ENCODE data around the gene BARX1.
"Not testable (repeated sequence)": the region's sequence is repeated elsewhere in the genome, so short reads cannot be mapped to it uniquely, and the experiment has no call there.

Gene BARX1, protein sequence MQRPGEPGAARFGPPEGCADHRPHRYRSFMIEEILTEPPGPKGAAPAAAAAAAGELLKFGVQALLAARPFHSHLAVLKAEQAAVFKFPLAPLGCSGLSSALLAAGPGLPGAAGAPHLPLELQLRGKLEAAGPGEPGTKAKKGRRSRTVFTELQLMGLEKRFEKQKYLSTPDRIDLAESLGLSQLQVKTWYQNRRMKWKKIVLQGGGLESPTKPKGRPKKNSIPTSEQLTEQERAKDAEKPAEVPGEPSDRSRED

DNA sequence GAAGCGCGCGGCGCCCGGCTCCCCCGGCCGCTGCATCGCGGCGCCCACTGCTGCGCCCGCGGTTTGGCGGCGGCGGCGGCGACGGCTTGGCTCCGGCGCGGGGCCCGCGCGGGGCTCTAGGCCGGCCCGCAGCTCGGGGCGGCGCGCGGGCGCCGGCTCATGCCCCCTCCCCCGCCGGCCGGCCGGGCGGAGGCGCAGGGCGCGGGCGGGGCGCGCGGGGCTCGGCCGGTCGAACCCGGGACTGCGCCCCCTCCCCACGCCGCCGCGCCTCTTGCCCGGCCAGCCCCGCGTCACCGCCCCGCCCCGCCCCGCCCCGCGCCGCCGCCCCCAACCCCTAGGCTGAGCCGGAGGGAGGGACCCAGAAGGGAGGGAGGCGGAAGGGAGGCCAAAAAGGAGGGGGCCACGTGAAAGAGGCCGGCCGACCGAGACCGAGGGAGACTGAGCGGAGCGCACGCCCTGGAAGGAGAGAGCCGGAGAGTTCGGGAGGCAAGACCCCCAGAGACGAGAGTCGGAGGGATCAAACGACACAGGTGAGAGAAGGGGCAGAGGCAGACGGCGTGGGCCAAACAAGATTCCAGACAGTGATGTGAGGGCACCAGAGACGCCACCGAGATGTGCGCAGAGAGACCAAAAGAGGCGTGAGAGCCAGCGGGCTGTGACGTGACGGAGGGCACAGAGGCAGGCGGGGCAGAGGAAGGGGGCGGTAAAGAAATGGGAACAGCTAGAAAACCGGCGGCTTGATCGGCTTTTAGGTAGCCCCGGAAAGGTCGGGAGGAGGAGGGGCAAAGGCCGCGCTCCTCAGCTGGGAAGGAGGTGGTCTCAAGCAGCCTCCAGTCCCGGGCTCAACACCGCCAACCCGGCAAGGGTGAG, at the start of gene BARX1:
BARX1 (minus strand) TSS at position 245 of the 870 bp plus-strand sequence; CDS start at position 36, 209 bp downstream.
- DNase-seq (ENCODE audit: low spot score) = no peak

DNA sequence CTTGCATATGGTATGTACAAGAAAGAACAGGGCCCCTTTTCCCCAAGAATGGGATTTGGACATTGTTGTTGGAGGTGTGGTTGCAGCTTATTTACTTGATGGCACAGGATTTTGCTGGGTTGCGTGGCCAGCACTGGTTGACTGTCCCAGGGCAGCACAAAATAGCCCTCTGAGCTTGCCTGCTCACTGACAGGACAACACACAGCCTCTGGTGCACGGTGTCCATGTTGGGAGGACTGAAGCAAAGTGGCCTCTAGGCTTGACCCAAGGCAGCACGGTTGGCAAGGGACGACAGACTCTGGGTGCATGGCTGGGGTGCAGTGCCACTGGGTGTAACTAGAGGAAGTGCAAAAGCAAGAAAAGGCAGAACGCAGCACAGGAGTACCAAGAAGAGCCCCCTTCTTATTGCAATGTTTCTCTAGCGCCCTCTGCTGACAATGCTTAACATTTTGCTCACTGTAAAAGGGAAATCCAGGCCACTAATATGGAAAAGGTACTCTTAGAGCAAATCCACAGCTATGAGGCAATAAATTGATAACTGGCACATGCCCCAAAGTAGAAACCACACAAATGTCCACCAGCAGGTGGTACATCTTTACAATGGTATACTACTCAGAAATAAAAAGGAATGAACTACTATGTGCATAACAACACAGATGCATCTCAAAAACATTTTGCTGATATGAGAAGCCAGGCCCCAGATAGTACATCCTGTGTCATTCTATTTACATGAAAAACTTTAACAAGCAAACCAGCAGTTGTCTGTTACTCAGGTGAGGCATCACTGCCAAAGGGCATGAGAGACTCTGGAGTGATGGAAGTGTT, 47.4 kb upstream of the BARX1 start:
- peak; percentile 65 for DNase-seq (ENCODE audit: low spot score)

DNA sequence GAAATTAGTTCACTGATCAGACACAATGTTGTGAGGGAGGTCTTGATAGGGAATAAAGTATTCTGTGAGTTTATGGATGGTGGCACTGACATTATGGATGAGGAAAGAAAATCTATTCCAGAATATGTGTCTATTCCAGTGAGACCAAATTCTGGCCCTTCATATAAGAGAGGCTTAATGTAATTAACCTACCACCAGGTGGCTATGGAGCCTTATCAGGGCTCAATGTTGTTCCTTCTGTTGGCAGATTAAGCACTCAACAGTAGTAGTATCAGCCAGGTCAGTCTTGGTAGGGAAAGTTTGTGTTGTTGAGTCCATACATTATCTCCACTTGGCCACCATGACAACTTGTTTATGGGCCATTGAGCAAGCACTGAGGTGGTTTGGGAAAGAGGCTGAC, 41.7 kb upstream of the BARX1 start:
- DNase-seq (ENCODE audit: low spot score) = peak; percentile 12

DNA sequence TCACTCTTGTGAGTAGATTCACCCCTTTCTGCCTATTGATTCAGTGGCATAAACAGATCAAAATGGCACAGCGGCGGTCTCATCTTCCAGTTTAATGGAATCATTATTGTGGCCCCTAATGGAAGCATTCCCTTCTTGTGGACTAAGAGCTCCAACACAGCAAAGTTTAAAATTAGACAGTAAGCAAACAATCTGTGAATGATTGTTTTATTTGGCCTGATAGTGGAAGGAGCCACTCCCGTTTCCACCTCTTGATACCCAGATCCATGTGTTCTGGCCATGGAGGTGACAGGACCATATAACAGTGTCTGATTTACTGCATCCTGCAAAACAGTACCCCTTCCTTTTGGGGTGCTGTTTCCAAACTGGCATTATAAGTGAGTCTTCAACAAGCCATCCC, 41.2 kb upstream of the BARX1 start:
- no peak for DNase-seq (ENCODE audit: low spot score)

DNA sequence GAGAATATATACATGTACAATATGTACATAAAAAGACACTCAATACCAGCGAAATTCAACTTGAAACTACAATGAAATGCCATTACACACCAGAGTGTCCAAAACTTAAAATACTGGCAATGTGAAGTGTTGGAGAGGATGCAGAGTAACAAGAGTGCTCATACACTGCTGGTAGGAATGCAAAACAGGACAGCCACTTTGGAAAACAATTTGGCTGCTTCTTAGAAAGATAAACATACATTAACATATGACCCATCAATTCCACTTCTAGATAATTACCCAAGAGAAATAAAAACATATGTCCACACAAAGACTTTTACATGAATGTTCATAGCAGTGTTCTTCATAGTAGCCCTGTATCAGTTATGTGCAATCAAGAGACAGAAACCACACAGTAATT, 39.4 kb upstream of the BARX1 start:
- no peak for DNase-seq (ENCODE audit: low spot score)

DNA sequence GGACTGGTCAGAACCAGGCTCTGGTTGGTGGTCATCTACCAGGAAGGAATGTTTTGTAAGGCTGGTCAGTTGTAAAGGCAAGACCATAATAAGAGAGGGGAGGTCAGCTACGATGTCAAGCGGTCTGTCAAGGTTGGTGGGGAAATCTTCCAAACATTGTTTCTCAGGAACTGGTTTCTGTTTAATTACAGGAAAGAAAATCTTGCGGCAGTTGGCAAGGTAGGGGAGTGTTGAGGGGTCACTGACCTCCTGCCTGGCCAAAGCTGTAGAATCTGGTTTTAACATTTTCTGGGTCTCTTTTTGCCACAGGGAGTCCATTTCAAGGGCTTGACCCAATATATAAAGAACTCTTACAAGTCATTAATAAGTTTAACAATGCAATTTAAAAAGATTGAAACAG, 39.0 kb upstream of the BARX1 start:
- DNase-seq (ENCODE audit: low spot score) = no peak

DNA sequence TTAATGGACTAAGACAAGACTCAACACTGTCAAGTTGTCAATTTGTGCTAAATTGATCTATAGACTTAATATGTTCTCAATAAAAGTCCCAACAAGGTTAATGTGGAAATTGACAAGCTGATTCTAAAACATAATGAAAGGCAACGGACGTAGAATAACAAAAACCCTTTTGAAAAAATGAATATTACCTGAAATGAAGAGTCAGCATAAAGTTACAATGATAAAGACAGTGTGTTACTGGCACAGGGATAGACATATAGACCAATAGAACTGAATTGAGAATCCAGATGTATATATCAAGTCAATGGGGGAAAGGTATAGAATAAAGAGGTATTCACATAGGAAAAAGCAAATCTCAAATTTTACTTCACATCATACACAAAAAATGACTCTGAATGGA, 37.7 kb upstream of the BARX1 start:
- no peak for DNase-seq (ENCODE audit: low spot score)

DNA sequence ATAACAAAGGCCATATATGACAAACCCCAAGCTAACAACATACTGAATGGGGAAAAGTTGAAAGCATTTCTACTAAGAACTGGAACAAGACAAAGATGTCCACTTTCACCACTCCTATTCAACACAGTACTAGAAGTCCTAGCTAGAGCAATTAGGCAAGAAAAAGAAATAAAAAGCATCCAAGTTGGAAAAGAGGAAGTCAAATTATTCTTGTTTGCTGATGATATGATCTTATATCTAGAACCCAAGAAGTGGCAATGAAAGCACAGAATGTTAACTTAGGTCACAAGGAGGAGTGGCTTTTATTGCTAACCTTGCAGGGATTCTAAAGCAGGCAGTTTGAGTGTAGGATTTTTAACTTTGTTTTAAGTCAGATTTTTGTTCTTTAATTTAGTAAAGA, 35.3 kb upstream of the BARX1 start:
- DNase-seq (ENCODE audit: low spot score) = no peak

DNA sequence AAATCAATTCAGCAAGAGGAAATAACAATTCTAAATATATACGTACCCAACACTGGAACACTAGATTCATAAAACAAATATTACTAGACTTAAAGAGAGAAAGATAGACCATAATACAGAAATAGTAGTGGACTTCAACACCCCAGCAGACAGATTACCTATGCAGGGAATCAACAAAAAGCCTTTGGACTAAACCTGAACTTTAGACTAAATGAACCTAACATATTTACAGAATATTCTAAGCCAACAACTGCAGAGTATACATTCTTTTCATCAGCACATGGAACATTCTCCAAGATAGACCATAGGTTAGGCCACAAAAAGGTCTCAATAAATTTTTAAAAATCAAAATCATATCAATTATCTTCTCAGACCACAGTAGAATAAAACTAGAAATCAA, 32.9 kb upstream of the BARX1 start:
- no peak for DNase-seq (ENCODE audit: low spot score)

DNA sequence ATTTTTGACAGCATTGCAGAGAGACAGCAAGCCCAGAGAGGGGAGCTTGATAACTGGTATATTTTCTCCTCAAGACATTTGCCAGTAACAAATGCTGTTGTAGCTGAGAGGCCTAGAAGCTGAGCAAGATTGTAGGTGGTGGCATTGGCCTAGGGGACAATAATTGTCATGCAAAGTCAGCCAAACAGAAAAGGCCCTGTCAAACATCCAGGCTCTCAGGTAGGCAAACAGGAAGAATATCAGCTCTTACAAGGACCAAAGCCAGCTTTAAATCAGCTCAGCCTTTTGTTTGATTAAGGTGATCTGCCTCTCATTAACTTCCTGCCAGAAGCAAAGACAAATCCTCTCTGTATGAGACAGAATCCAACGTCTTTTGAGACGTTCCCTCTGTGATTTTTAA, 29.7 kb upstream of the BARX1 start:
- DNase-seq (ENCODE audit: low spot score) = no peak

DNA sequence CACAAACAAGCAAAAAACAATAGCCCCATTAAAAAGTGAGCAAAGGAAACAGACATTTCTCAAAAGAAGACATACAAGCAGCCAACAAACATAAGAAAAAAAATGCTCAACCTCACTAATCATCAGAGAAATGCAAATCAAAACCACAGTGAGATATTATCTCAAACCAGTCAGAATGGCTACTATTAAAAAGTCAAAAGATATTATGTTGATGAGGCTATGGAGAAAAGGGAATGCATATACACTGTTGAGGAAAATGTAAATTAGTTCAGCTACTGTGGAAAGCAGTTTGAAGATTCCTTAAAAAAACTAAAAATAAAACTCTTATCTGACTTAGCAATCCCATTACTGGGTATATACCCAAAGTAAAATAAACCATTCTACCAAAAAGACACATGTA, 28.7 kb upstream of the BARX1 start:
- no peak for DNase-seq (ENCODE audit: low spot score)

DNA sequence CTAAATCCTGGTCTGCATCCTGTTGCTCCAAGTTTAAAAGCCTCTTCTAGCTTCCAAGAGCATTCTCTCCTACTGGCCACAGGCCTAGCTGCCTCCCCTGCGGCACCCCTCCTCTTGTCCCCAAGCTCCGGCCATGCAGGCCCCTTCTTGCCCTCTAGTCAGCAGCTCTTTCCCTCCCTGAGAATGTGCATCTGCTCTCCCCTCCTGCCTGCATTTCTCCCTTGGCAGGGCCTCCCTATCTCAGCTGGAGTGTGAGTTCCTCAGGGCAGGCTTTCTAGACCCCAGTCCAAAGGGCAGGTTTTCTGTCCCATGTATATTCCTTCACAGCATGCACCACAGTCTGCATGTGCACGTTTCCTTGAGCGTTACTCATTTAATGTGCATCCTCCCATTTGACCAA, 24.6 kb upstream of the BARX1 start:
- no peak for DNase-seq (ENCODE audit: low spot score)

DNA sequence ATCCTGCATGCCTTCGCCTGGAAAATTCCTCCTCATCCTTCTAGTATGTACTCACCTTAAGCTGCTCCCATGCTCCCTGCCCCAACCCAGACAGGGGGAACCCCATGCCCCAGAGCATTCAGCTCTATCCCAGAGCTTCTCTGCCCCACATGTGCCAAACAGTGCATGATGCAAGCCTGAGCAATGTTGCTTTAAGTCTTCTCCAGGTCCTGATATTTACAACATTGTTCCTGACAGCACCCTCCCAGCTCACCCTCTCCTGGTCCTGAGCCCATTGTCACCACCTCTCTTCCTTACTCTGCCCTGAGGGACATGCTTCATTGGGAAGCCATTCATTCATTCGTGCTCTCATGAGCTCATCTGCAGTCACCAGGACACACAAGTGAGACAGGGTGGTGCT, 23.4 kb upstream of the BARX1 start:
- peak; percentile 30 for DNase-seq (ENCODE audit: low spot score)

DNA sequence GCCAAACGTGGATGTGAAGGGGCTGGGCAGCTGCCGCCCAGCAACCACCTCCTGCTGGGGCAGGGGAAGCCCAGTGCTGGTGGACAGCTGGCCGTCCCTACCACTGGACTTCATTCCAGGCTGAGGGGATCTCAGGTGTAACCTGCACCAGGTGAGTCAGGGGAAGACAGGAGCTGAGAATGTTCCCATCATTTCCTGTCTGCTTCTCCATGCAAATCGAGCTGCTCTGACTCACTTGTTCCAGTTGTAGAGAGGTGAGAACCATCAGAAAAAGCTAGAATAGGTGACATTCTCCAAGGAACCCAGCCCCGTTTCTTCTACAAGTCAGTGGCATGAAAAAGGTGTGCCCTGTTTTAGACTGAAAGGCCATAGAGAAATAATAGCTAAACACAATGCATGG, 21.8 kb upstream of the BARX1 start:
- DNase-seq (ENCODE audit: low spot score) = no peak

DNA sequence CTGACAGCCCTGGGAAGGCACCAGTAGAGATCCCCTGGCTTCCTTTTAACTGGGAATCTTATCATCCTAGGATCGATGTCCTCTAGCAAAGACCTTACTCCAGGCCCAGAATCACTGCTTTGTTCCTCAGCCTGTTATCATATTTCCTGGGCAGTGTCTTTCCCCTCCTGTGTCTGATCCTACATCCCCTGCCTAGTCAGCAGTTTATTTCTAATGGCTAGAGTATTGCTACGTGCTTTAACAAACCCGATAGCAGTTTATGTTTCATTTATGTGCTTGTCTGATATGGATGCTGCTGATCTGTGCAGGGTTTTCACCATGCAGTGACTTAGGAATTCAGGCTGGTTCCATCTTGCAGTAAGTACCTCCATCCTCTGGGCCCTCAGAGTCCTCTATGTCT, 20.9 kb upstream of the BARX1 start:
- no peak for DNase-seq (ENCODE audit: low spot score)

DNA sequence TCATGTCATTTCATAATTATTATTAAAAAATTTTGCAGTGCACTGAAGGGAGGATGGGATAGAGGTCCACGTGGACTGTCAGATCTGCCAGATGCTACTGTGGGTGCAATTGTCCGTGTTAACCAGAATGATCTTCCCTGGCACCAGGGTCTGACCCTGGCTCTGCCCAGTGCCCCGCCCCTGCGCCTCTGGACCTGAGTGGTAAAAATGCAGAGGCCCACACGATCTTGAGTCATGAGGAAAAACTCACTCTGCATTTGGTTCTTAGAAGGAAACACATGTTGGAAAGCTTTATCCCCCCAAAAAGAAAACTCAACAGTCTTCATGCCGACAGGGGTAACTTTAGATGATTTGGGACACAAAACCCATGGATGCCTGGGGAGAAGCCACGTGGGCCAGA, 20.1 kb upstream of the BARX1 start:
- no peak for DNase-seq (ENCODE audit: low spot score)

DNA sequence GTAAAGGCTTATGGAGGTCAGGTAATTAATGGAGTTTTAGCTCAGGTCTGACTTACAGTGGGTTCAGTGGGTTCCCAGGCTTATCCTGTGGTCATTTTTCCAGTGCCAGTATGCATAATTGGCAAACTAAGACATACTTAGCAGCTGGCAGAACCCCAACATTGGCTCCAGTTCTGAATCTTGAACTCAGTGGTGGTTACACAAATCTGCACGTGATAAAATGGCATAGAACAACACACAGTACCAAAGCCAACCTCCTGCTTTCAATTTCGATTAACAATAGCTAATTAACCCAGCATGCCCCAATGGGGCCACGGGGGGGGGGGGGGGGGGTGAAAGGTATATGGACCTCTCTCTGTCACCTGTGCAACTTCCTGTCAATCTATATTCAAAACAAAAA, 19.0 kb upstream of the BARX1 start:
- DNase-seq (ENCODE audit: low spot score) = no peak

DNA sequence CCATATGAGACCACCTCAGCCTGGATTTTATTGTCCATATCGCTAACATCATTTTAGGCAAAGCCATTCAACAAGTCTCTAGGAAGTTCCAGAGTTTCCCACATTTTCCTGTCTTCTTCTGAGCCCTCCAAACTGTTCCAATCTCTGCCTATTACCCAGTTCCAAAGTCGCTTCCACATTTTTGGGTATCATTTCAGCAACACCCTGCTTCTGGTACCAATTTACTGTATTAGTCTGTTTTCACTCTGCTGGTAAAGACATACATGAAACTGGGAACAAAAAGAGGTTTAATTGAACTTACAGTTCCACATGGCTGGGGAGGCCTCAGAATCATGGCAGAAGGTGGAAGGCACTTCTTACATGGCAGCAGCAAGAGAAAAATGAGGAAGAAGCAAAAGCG, 17.5 kb upstream of the BARX1 start:
- not testable (repeated sequence) for DNase-seq (ENCODE audit: low spot score)

DNA sequence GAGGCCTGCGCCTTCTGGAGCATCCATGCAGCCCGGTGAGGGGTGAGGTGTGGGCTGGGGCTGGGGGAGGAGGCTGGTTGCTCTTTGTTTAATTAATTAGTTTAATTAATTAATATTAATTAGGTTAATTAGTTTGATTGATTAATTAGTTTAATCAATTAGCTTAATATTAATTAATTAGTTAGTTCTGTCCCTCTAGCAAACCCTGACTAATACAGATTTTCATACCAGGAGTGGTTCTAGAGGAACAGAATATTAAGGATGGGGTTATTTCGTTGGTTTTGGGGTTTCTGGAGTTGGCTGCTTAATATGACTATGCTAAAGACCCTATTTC, 14.1 kb upstream of the BARX1 start:
- DNase-seq (ENCODE audit: low spot score) = no peak

DNA sequence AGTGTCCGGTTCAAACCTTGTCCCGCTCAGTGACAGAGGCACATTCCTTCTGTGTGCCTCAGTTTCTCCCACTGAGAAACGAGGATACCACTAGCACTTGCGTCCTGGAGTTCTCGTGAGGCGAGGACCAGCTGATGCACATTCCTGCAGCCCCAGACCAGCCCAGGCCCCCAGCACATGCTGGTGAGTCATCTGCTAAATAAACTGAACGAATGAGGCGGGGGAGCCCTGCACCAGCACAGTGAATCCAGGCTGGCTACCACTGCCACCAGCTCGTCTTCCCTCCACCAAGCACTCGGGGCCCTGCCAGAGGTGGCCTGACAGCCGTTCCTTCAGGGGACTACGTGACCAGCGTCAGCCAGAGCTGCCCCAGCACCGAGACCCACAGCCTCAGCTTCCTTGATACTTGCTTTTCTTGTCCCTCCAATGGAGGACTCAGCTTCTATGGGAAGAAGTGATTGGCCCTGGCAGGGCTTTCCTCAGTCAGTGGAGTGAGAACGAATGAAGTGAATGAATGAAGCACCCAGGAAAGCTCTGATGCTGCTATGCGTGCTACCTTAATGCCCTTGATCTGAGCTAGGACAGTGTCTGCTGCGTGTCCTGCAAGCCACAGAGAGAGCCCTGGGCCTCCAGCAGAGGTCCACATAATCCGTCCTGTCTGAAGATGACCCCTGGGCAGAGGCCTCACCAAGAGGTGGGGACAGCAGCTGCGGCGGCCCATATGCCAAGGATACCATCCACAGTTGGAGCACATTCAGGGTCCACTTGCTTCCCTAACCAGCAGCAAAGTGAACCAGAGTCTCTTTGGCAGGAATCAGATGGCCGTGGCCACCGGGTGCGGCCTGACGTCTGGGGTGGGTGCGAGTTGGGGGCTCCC, 13.5 kb upstream of the BARX1 start:
- DNase-seq (ENCODE audit: low spot score) = no peak

DNA sequence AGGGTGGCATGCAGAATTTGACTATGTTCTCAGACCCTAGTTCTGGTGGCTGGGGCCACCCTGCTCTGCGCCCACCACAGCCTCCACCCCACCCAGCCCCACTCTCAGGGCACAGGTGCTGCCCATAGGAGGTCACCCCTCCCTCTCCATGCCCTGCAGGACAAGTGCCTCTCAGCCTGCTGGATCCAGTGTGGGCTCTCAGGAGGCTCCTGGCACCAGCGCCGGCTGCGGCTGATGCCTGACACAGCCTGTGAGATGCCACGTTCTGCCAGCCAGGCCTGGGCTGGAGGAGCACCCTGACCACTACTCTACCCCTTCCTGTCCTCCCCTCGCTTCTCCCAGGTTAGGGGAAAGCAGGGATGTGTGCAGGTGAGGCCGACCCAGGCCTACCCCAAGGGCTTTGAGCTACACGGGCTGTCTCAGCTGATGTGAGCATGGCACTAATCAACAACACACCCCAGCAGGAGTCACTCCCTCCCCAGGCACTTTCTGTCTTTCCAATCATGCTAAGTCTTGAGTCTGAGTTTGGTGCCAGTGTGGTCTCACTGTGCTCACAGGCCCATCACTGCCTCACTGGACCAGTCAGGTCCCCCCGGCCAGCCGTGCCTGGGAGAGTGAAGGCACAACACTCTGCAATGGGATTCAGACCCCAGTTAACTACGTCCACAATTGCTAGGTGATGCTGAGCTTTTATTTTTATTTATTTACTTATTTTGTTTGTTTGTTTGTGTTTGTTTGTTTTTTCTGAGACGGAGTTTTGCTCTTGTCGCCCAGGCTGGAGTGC, 12.1 kb upstream of the BARX1 start:
- no peak for DNase-seq (ENCODE audit: low spot score)

All from RKO (cell line).